Measurements from ENCODE around the gene CD300LD. TPM values are rescaled to one million over a fixed set of nuclear protein-coding genes. Genes with fewer than 3 reads are reported as not detected.
A peak's percentile ranks its signal among the peaks of the same experiment; 100 is the strongest.

Gene CD300LD
- total RNA-seq = not detected
- polyA plus RNA-seq = not detected
- long read RNA-seq, donor 1 = 0 reads
- long read RNA-seq, donor 2 = 0 reads
- long read RNA-seq, donor 3 = 0 reads

- intact Hi-C loops (cut with DNase I) = no loop called here
- DNase-seq = no peak
- no peak within 1 kb of the TSS for H3K27ac ChIP-seq
- peaks cover 0 to 41% (median 26%) of the 10 kb centered on the region in 7 donors for H3K27me3 ChIP-seq
- peaks cover 0 to 10% (median 0%) of the 10 kb centered on the region in 9 donors for H3K4me1 ChIP-seq
- no peak for TF ChIP-seq CTCF (IDR thresholded peaks at IDR 0.05)
- peaks cover 0 to 5% (median 0%) of the 10 kb centered on the region in 11 donors for H3K9me3 ChIP-seq
- peak in 1 of 8 donors; percentile 41 for ATAC-seq
- no peak within 1 kb of the TSS for H3K4me3 ChIP-seq
- 72 to 77% methylated on average over 14 of the region's 14 CpGs for whole genome bisulfite sequencing, 2 donors
- H3K36me3 ChIP-seq = no peaks in the 10 kb centered on the region
These were observed at the start of gene CD300LD for GRCh38 chr17:74592087-74592990. Gene CD300LD, minus strand, starts transcription at chr17:74592283. Its CDS starts 81 bp downstream, at chr17:74592202.

- Histone ChIP-seq H3K36me3 (no peaks in the 10 kb centered on the region), H3K4me1 (peaks cover 0 to 47% (median 0%) of the 10 kb centered on the region in 9 donors), H3K27ac (peak overlapping the region in 1 of 10 donors; percentile 84), H3K27me3 (peaks cover 0 to 82% (median 49%) of the 10 kb centered on the region in 7 donors), H3K9me3 (no peaks in the 10 kb centered on the region), H3K4me3 (no peak overlapping the region)
- no peak for TF ChIP-seq CTCF (IDR thresholded peaks at IDR 0.05)
- DNase-seq (no peak), ATAC-seq (no peak)
- 51 to 60% methylated on average over 6 of the region's 6 CpGs for WGBS, 2 donors
- intact Hi-C loops (cut with DNase I) = no loop called here
These were observed 49.3 kb upstream of the CD300LD start for GRCh38 chr17:74641224-74641957.

GRCh38 chr17:74639704-74640151 lies 47.6 kb upstream of the CD300LD start:
- H3K4me3 ChIP-seq = no peak overlapping the region
- 67 to 72% methylated on average over 10 of the region's 10 CpGs for WGBS, 2 donors
- no peak for TF ChIP-seq CTCF (IDR thresholded peaks at IDR 0.05)
- intact Hi-C loops (cut with DNase I) = no loop called here
- peaks cover 0 to 86% (median 55%) of the 10 kb centered on the region in 7 donors for H3K27me3 ChIP-seq
- H3K4me1 ChIP-seq = peaks cover 0 to 47% (median 0%) of the 10 kb centered on the region in 9 donors
- ATAC-seq (peak in 6 of 8 donors; percentile 38 to 52 (median 44)), DNase-seq (no peak)
- peak overlapping the region in 1 of 10 donors; percentile 84 for H3K27ac ChIP-seq
- H3K36me3 ChIP-seq = no peaks in the 10 kb centered on the region
- H3K9me3 ChIP-seq = no peaks in the 10 kb centered on the region

- Histone ChIP-seq H3K4me3 (no peak overlapping the region), H3K36me3 (no peaks in the 10 kb centered on the region), H3K4me1 (peaks cover 0 to 52% (median 0%) of the 10 kb centered on the region in 9 donors), H3K27ac (peak overlapping the region in 1 of 10 donors; percentile 26), H3K27me3 (peaks cover 0 to 89% (median 63%) of the 10 kb centered on the region in 7 donors), H3K9me3 (no peaks in the 10 kb centered on the region)
- intact Hi-C loops (cut with DNase I) = no loop called here
- no peak for ATAC-seq
- no peak for TF ChIP-seq CTCF (IDR thresholded peaks at IDR 0.05)
- DNase-seq = no peak
- 39 to 50% methylated on average over 2 of the region's 2 CpGs for WGBS, 2 donors
These were observed 45.8 kb upstream of the CD300LD start for GRCh38 chr17:74637926-74638325.
